ENCODE measurements around the gene FAM111A.
A peak's percentile ranks its signal among the peaks of the same experiment; 100 is the strongest.

FAM111A gene

GRCh38 chr11:59144096-59144495 lies 1.4 kb downstream of the FAM111A start:
- no peak for DNase-seq

GRCh38 chr11:59144579-59145345 lies 2.1 kb downstream of the FAM111A start:
- DNase-seq: peak; percentile 66

- no peak for DNase-seq
These were observed 2.9 kb downstream of the FAM111A start for GRCh38 chr11:59145534-59145933.

GRCh38 chr11:59151761-59152160 lies 9.1 kb downstream of the FAM111A start:
- DNase-seq: no peak

GRCh38 chr11:59152312-59152951 lies 9.8 kb downstream of the FAM111A start:
- no peak for DNase-seq

GRCh38 chr11:59154610-59155009 lies 12.0 kb downstream of the FAM111A start:
- DNase-seq: no peak

- no peak for DNase-seq
These were observed 14.8 kb downstream of the FAM111A start for GRCh38 chr11:59157433-59157832.

- peak; percentile 47 for DNase-seq
These were observed 15.8 kb downstream of the FAM111A start for GRCh38 chr11:59158206-59159068.

GRCh38 chr11:59164028-59164427 lies 21.4 kb downstream of the FAM111A start:
- no peak for DNase-seq

- DNase-seq: peak; percentile 90
These were observed 29.1 kb downstream of the FAM111A start, which contains the start of gene DTX4 for GRCh38 chr11:59171508-59172322. Gene DTX4 (plus strand): TSS chr11:59172132. CDS start chr11:59172596, 464 bp downstream.

- peak; percentile 49 for DNase-seq
These were observed 29.9 kb downstream of the FAM111A start for GRCh38 chr11:59172345-59173079.

- no peak for DNase-seq
These were observed 30.7 kb downstream of the FAM111A start for GRCh38 chr11:59173080-59173963.

- no peak for DNase-seq
These were observed 31.5 kb downstream of the FAM111A start for GRCh38 chr11:59173964-59174663.

GRCh38 chr11:59174664-59175033 lies 32.0 kb downstream of the FAM111A start:
- no peak for DNase-seq

- no peak for DNase-seq
These were observed 32.4 kb downstream of the FAM111A start for GRCh38 chr11:59175091-59175501.

- no peak for DNase-seq
These were observed 33.7 kb downstream of the FAM111A start for GRCh38 chr11:59176330-59176729.

- DNase-seq: no peak
These were observed 35.7 kb downstream of the FAM111A start for GRCh38 chr11:59178402-59178801.

- DNase-seq: no peak
These were observed 36.5 kb downstream of the FAM111A start for GRCh38 chr11:59179121-59179520.

- no peak for DNase-seq
These were observed 37.6 kb downstream of the FAM111A start for GRCh38 chr11:59180168-59180776.

GRCh38 chr11:59180907-59181306 lies 38.3 kb downstream of the FAM111A start:
- DNase-seq: no peak
